ENCODE measurements around the gene JMJD1C.

- TF ChIP-seq CTCF (IDR thresholded peaks at IDR 0.05) (no peak), POLR2A (IDR thresholded peaks at IDR 0.05) (no peak), EP300 (IDR thresholded peaks at IDR 0.05) (no peak)
Measured at GRCh38 chr10:63280386-63280785, 185.4 kb downstream of the JMJD1C start.

Data from ovary (tissue), 3 donors.